HG03558 (cell line): Measurements from ENCODE around the gene PDE6G.

ENCODE experiments used
- ATAC-seq: cut with Tn5 transposase; IDR thresholded peaks from one replicate; pipeline ENCODE4 v1.9.1; 2021; ENCODE audit warnings: moderate number of reproducible peaks; ENCODE audit not compliant: unreplicated experiment; ENCODE audit errors: extremely low read depth

PDE6G gene

GRCh38 chr17:81656118-81656743 lies at the start of gene PDE6G:
TSS of gene PDE6G (minus strand) at chr17:81656542. CDS start at chr17:81653305, 3,237 bp downstream.
- no peak for ATAC-seq

DNA sequence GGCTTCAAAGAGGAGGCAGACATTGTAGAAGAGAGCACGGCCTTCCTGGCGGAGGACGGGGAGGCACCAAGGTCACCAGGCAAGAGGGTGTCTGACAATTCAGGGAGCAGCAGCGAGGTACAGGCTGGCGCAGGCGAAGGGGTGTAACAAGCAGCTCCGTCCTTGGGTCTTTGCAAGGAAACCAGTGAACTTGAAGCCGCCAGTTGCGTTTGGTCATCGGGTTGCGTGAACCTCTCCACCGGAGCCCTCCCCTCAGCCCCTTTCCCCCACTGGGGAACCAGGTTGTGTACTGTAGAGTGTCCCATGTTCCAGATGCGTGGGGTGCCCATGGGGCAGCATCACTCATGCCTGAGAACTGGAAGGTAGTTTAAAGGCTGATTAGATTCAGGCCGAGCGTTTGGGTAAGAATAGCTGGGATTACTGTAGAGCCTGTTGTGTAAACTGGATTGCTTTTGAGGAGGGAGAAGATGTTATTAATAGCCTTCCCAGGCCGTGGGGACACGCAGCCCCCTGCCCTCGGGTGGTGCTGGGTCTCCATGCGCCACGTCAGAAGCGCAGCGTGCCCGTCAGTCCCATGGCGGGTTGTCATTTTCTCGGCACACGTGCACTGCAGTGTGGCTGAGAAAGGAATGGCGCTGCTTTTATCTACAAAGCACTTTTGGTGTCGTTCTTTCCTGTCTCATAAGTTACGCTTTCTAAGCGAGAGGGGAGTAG lies 49.3 kb upstream of the PDE6G start:
- no peak for ATAC-seq

DNA sequence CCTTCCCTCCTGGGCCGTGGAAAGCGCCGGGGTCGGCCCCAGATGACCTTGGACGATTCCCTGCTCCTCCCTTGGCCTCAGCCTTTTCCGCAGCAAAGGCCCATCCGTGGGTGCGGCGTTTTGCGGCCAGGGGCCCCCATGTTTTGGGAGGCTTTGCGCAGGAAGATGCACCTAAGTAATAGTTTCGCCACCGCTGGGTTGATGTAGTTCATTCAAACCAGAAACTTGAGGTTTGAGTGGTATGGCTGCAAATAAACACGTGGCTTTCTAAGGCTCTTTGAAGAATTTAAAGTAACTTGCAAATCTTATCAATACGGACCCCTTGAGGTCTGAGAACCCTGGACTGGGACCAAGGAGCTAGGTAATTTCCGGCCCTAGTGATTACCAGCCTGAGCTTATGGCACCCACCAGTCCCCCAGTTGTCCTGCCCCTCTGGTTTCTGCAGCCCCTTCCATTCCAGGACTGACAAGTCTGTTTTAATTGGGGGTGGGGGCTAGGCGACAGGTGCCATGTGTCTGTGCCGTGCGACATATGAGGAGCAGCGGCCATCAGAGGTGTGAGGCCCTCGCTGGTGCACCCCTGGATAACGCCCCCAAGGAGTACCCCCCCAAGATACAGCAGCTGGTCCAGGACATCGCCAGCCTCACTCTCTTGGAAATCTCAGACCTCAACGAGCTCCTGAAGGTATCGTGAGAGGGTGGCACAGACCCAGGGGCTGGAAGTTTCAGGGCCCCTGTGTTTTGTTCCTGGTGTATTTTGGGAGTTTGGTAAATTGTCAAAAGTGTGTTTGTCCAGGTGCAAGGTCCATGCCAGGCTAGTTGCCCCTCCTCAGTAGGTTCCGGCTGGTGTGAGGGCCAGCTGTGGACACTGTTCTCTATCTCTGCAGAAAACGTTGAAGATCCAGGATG lies 47.7 kb upstream of the PDE6G start:
- no peak for ATAC-seq

GRCh38 chr17:81702934-81703746 lies 46.8 kb upstream of the PDE6G start, which contains the start of gene MRPL12:
TSS of gene MRPL12 (plus strand) at chr17:81703367. CDS start at chr17:81703502, 135 bp downstream.
- peak; percentile 42 for ATAC-seq

- no peak for ATAC-seq
Observed at GRCh38 chr17:81701288-81702071, 45.1 kb upstream of the PDE6G start.

- no peak for ATAC-seq
Observed at GRCh38 chr17:81700353-81701287, 44.3 kb upstream of the PDE6G start.

- ATAC-seq: no peak
Observed at GRCh38 chr17:81697261-81698044, 41.1 kb upstream of the PDE6G start.

DNA sequence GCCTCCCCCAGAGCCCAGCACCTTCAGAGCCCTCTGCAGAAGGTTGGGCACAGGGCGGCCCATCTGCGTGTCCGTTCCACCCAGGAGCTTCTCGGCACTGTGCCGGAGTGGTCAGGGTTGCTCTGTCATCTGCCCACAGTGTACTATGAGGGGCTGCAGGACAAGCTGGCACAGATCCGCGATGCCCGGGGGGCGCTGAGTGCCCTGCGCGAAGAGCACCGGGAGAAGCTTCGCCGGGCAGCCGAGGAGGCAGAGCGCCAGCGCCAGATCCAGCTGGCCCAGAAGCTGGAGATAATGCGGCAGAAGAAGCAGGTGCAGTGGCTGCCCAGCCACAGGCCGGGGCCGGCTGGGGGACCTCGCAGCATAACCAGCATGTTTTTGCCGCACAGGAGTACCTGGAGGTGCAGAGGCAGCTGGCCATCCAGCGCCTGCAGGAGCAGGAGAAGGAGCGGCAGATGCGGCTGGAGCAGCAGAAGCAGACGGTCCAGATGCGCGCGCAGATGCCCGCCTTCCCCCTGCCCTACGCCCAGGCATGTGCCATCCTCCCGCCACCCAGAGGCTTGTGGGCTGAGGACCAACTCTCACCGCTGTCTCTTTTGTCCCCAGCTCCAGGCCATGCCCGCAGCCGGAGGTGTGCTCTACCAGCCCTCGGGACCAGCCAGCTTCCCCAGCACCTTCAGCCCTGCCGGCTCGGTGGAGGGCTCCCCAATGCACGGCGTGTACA lies 40.0 kb upstream of the PDE6G start:
- no peak for ATAC-seq

GRCh38 chr17:81695801-81696200 lies 39.5 kb upstream of the PDE6G start:
- ATAC-seq: no peak

- ATAC-seq: no peak
Observed at GRCh38 chr17:81695211-81695610, 38.9 kb upstream of the PDE6G start.

DNA sequence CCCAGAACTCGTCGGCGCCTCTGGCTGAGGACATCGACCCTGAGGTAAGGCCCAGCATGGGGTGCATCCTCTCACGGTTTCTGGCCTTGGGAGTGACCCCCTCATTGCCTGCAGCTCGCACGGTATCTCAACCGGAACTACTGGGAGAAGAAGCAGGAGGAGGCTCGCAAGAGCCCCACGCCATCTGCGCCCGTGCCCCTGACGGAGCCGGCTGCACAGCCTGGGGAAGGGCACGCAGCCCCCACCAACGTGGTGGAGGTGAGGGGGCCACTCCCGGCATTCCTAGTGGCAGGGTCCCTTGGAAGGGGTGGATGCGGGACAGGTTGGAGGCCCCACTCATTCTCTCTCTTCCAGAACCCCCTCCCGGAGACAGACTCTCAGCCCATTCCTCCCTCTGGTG lies 38.5 kb upstream of the PDE6G start:
- ATAC-seq: no peak

DNA sequence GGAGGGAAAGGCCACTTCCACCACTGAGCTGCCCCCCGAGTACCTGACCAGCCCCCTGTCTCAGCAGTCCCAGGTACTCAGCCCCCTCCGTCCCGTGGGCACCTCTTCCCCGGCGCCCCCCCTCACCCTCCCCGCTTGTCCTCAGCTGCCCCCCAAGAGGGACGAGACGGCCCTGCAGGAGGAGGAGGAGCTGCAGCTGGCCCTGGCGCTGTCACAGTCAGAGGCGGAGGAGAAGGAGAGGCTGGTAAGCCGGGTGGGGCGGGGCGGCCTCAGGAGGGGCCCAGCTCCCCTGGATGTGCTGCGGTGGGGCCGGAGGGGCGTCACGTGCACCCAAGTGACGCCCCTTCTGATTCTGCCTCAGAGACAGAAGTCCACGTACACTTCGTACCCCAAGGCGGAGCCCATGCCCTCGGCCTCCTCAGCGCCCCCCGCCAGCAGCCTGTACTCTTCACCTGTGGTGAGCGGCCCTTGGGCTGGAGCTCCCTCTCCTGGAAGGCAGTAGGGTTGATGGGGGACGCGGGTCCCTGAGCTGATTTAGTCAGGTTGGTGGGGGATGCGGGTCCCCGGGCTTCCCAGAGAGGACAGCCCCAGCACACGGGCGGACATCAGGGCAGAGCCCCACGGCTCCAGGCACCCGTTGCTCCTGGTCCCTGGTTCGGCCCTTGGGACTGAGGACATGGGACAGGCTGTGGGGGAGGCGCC lies 37.3 kb upstream of the PDE6G start:
- ATAC-seq: no peak

- ATAC-seq: no peak
Observed at GRCh38 chr17:81691608-81692007, 35.3 kb upstream of the PDE6G start.

DNA sequence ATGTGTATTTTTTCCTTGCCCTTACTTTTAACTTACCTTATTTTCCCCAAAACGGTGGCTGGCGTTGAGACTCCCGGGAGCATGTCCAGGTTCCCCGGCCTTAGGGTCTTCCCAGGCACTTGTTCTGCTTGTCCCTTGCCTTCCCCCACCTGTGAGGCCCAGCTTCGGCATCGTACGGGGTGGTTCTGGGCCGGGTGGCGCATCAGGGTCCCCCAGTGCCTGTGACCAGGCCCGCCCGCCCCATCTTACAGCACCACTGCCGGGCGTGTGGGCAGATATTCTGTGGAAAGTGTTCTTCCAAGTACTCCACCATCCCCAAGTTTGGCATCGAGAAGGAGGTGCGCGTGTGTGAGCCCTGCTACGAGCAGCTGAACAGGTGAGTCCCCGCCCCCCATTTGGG lies 34.9 kb upstream of the PDE6G start:
- ATAC-seq: no peak

- no peak for ATAC-seq
Observed at GRCh38 chr17:81690549-81690948, 34.2 kb upstream of the PDE6G start.

GRCh38 chr17:81690066-81690465 lies 33.7 kb upstream of the PDE6G start:
- ATAC-seq: no peak
